NCI-H345 (cell line): ENCODE results near the gene HSF5.
"Not testable (repeated sequence)": the region's sequence is repeated elsewhere in the genome, so short reads cannot be mapped to it uniquely, and the experiment has no call there.

Source experiments
- DNase-seq: peaks from one replicate; lab custom pipeline; 2025; lab: John Stamatoyannopoulos, UW

Gene HSF5

DNA sequence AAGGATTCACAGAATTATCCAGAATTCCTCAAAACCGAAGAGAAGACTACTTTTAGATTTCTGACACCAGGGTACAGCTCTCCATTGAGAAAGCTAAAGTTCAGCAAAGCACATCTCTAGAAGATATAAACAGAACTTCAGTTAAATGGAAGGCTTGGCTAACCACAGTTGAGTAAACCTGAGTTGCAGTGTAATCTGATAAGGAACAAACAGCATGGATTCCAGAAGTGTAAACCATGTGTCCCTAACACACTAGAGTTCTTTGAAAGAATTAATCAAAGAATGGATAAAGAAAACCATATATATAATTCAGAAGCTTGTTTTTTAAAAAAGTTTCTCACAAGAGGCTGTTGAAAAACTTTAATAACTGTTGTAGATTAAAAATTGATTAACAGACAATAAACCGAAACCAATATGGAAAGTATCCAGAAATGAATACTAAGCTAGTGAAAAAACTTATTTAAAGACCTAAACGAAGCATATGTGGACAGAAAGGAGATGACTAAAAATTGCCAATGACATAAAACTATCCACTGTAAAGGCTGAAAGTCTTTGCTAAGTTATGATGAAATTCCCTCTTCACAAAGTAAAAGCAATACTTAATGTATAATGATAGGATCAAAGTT is 75.1 kb downstream of the HSF5 start:
- no peak for DNase-seq

DNA sequence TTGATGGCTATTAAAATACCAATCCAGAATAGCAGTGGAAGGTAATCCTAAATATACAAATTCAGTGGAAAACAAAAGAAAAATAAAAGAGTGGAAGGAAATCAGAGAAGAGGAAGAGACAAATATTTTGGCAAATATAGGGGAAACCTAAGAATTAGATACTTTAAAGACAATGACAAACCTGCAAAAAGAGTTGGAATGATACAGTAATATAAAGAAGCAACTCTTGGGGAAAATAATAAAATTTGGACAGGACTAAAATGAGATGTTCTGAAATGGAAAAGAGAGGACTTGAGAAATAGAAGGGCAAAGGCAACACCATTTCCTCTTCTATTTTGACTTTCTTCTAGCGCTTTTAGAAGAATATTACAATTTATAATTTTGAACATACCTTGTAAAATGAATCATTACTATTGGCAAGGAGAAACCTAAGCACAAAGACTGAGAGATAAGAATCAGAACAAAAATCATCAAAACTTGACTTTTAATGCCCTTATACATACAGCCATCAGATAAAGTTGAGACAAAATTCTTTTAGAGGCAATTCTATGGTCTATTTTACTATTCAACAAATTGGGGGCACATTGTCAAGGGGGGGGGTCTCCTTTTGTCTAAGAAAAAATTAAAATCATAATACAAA is 76.0 kb downstream of the HSF5 start:
- DNase-seq = no peak

DNA sequence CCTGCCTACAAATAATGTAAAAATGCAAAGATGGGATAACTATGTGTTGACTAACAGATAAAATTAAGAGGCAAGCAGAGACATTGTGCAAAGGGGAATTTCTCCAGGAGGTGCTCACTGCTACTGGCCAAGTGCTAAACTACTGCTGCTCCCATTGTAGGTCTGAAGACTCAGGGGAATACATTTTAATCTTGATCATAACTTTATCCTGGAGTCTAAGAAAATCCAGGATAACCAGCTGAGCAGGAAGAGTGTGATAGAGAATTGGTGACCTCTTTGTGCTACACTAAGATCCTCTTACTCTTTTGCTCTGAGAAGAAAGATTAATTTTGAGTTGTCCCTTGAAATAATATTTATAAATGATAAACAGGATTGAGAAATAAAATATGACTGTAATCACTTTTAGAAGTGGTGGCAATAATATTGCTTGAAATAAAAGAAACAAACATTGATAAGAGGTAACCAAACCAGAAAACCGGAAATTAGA is 76.8 kb downstream of the HSF5 start:
- no peak for DNase-seq

DNA sequence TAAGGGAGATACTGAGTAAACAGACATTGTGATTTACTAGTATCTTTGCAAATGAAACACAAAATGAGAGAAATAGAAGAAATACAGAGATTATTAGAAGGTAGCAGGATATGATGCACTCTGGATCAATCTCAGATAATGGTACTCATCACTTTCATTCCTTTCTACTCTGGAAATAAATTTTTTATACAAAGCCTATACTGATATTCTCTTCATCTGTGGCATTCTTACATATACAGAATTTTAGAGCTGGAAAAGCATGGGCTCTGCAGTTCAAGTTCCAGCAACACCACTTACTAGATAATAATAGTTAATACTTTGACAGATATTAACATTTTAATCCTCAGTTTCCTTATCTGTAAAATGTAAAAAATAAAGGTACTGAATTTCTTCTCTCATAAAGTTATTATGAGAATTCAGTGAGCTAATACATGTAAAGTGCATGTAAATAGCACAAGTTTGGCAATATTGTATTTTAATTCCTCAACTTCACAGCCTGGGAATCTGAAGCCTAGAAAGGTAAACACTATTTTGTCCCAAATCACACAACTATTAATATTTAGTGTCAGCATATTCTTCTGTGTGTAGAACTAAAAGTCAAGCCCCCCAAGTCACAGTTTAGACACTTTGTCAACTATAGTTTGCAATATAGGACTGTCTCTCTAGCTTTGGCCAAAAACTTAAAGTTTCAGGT is 77.3 kb downstream of the HSF5 start:
- DNase-seq = no peak

DNA sequence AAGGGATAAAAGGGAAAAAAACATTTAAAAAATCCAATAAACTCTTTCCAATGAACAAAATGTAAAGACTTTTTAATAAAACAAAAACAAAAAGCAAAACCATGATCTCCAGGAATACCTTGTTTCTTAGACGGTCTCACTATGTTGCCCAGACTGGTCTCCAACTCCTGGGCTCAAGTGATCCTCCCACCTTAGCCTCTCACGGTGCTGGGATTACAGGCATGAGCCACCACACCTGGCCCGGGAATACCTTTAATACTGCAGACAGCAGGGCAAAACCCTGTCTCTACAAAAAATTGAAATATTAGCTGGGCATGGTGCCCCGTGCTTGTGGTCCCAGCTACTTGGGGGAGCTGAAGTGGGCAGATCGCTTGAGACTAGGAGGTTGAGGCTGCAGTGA is 78.8 kb downstream of the HSF5 start:
- DNase-seq = no peak

DNA sequence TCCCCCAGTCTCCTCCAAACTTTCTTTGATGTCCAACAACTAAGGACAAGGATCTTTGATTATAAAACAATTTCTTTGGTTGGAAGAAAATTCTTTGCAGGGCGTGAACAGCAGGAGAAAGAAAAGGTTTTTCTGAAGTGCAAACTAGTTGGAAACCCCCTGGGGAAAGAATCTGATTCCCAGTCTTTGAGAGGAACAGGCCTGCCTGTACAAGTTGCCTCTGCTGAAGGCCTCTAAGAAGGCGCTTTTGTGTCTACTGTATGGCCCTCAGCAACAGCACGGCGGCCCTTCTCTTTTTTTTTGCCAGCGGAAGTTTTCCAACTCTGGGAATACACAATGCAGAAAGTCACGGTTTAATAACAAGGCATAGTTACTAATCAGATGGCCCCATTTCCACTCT is 84.9 kb downstream of the HSF5 start:
- DNase-seq = no peak

DNA sequence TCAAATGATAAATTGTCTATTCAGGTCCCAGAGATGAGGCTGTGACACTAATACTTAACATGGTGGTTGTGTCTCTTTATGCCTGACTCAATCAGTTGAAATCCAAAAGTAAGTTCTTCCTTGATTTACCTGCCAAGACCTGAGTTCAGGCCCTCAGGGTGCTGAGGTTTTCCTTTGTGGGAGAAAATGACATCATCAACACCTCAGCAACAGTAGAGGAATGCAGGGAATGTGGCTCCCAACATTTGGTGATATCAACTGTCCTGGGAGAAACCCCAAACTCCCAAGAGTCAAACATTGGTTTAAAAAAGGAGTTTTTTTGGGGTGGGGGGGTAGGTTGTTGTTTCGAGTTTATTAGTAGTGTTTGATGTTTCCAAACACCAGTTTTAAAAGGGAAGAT is 85.5 kb downstream of the HSF5 start:
- DNase-seq = no peak

DNA sequence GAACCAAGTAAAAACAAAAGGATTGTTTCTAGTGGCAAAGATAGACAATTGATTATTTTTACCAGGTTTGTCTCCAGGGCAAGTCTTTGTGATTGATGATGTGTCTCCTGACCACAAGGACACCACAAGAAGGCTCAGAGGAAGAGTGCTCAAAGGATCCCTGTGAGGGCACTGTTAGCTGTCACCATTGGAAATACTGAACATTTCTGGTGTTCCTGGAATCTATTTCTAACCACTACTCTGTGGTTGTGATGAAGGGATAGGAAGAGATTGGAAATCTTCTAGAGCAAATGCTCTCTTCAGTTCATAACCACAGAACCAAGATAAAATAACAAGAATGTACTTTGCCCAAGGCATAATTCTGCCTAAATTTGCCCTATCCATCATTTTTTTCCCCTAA is 86.2 kb downstream of the HSF5 start:
- no peak for DNase-seq

DNA sequence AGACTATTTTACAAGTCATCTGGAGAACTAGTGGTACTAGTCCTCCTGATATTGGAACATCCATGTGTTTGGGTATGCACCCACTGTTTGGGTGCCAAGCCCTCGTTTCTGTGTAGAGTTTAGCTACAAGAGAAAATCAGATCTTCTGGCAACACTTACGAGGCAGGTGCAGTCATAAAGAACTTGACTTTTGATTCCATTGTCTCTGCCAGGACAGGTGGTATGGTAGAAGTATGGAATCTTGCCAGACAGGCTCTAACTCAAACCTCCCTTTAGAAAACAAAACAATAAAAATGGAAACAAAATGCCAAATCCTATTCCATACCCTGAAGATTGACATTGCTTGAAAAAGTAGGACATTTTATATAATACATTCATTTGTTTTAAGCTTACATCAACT is 86.9 kb downstream of the HSF5 start:
- DNase-seq = peak; percentile 55

DNA sequence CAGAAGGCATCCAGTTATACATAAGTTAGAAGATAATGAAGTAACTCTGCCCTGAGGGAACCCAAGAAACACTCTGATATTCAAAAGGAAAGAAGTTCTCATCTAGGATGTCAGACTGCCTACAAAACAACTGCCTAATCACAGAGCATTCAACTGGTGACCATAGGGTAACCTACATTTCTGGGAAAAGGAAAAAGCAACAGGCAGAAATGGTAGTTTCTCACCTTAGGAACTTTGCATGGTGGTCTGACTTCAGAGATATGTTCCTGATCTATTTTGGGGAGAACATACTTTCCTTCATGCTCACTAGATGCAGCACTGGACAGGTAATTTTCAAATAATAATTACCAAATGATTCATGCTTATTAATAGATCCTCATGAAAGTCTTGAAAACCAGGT is 87.4 kb downstream of the HSF5 start:
- DNase-seq = no peak

DNA sequence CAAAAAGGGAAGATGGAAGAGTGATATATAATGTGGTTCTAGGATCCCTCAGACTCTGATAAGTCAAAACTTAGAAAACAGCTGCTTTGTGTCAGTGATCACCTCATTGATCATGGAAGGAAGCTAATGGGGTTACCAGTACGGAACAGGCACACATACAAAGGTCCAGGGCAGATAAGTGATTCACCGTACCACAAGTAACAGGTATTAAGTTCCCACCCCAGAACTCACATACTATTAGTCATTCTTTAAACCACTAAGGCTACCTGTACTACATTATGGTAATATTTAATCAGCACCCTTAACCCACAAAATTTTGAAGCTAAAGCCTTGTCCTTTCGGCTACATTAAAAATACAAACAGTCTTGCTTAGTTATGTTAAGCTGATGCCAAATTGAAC is 88.2 kb downstream of the HSF5 start:
- DNase-seq = no peak

DNA sequence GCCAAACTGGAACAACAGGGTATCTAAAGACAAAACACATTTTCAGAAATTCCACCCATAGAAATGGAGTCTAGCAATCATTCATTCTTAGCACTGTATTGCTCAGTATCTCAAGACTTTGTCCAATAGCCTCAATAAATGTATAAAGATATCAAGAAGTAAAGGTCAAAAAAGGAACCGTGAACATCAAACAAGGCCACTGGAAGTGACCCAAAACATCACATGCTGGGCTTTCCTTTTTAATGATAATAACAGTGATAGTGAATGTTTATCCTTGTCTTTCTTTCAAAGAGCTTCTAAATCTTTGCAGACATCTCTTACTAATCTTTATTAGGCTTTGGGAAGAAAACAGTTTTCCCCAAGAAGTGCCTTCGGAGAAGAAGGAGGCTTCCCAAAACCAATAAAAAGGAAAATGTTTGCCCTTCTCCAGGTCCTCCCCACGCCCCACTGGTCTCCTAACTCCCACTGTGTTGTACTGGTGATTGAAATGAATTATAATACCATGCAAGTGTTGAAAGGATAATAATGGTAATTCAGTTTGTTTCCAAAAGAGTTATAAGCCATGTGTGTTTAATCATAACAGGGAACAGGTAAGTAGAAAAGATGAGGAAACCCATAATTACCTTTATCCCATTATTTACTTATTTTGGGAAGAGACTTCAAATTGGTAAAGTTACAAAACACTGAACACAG is 89.5 kb downstream of the HSF5 start:
- DNase-seq = no peak

DNA sequence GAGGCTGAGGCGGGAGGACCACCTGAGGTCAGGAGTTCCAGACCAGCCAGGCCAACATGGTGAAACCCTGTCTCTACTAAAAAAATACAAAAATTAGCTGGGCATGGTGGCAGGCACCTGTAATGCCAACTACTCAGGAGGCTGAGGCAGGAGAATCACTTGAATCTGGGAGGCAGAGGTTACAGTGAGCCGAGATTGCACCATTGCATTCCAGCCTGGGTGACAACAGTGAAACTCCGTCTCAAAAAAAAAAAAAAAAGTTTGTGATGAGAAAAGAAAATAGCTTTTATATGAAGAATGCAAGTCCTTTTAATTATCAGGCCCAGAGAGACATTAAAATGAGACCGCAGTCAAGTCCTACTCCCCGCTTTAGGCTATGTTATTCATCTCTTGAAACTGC is 90.8 kb downstream of the HSF5 start:
- not testable (repeated sequence) for DNase-seq

DNA sequence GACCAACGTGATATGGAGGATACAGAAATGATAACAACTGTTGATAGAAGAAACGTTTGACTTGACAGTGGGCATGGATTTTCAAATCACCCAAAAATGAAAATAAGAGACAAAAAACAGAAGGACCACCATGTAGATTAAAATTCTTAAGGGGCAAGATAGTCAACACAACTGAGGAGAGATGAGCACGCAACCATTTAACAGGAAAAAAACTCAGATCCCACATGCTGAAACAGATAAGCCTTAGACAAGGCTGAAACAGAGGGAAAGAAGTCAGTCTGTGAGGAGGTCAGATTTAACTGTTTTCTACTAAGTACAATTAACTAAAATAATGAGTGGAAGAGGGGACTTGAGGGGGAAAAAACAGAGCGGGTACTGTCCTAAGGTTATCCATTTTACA is 92.0 kb downstream of the HSF5 start:
- DNase-seq = no peak

DNA sequence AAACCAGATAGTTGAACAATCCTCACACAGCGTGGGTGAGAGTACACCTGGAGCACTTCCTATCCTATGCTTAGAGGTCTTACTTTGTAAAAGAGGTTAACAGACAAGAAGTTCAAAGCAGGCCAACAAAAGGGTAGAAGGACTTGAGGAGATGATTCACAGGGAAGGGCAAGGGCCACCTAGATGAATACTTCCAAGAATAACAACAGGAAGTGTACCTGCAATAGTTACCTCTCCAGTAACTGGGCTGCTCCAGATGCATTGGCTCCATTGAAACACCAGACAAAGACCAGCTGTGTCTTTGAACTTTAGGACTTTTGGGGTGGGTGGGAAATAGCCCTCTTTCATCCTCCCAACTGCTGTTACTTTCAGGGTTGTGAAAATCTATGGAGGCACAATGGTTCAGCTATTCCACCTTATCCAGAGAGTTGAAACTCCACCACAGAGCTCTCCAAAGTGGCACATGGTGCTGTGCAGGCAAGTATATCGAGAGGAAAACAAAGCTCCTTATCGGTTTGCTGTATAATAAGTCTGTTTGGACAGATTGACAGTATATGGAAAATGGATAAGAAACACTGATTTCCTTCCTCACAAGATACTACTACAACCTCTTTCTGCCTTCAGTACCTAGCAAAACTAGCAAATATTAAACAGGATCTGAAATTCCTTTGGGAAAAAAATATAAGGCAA is 93.5 kb downstream of the HSF5 start:
- no peak for DNase-seq

DNA sequence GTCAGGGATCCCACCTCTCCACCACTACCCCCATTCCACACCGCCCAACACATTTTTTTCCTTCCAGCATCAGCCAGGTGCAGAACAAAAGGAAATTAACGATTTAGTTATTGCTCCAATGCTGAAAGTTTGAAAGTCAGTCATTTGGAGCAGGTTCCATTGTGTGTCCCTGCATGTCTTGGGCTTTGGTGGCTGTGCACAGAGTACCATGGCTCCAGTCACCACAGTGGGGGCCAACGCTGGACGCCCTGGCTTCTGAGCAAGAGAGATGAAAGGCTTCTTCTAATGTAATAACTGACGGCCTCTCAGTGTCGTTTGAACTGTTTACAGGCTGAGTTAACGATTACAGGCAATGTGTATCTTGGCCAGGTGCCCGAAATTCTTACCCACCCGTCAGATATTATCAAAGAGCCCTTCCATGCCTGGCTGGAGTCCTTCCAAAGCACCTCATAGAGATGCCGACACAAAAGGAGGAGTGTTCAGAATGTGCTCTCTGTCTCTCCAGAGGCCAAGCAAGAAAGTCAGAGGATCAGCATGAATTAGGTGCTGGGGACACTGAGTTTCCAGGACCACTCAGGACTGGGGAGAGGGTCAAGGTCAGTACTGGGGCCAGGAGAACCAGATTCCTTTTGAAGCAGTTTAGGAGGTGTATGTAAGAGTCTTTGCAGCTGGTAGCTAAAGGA is 96.8 kb downstream of the HSF5 start:
- peak; percentile 97 for DNase-seq

DNA sequence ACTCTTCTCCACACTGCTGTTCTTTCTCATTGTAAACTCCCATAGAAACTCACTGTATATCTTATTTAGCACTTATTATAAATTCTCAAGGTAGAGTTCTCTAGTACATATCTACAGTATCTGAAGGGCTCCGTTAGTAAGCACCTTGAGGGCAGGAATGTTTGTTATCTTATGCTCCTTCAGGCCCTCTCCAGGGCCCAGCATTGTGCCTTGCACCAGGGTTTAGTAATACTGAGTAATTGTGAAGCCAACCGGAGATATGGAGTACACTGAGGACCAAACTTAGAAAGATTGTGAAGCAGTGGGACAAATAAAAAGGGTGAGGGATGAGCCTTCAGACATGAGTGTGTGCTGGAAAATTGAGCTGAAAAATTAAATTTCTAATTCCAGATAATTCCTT is 97.3 kb downstream of the HSF5 start:
- DNase-seq = no peak

DNA sequence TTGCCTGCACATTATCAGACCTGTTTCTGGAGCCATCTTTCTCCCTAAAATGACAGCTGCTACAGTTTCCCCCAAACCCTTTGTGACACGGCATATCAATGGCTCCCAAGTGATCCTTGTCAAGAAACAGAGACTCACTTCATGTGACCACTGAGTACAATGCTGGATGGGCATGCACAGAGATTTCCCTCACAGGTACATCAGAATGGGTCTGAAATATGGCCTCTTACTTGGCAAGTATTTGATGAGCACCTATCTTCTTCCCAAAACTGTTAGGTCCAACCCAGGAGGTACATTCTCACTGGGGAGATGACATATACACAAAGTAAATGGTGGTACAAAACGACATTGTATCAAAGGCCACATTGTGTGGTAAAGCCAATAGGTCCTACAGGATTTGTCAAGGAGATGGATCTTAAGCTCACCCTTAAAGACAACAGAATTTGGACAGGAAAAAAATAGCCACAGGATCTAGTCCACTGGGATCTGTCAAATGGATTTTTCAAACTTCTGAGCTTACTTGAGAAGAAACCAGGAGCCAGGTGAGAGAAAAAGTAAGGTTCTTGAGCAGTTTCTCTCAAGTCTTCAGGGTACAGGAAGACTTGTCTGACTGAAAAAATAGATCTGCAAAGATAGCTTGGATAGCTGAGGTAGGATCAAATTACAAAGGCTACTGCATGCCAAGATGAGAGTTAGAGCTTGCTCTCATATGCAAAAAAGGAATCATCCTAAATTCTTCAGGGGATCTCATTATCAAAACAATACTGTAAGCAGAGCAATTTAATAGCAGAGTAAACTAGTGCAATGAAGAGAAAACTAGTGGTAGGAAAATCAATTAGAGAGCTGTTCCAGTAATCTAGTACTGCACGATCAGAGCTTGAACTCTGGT is 99.7 kb downstream of the HSF5 start:
- no peak for DNase-seq

DNA sequence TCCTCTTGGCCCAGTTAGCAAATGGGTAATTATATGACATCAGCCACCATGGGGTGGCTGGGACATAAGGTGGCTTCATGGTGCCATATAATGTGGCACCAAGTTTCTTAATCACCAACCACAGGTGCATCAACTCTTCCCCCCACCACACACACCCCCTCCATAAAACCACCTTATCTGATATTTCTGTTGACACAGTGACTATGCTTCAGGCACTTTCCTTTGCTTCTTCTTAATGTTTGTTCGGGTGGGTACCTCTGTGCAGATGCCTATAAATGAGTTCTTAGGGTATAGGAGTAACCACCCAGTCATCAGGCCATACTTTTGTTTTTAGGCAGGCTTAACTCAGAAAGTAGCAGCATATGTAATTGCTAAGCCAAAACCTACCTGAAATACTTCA is 100.4 kb downstream of the HSF5 start:
- no peak for DNase-seq

DNA sequence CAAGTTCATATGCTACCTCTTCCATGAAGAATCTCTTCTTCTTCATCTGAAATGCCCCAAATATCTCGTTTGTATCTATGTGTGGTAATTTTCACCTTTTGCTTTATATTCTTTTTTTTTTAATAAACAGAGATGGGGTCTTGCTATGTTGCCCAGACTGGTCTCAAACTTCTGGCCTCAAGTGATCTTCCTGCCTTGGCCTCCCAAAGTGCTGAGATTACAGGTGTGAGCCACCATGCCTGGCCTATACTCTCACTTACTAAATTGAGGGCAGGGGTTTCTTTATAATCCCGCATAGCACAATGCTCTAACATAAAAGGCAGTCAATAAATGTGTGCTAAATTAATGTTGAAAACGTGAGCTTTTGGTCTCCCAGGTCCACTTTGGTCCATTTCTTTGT is 101.5 kb downstream of the HSF5 start:
- DNase-seq = no peak
